Activated CD8-positive, alpha-beta memory T cell treated with anti-CD3 and anti-CD28 coated beads for 1 hour (primary cell): ENCODE measurements around the gene RBFOX1.

ENCODE experiments used
- DNase-seq, 2 donors: peaks; one replicate each; pipeline ENCODE4 v3.0.0-alpha.2; 2020; ENCODE audit warnings: low read depth in 1 of 2; ENCODE audit errors: extremely low read depth in 1 of 2

The RBFOX1 gene

GRCh38 chr16:7333180-7333725 is 608 bp downstream of the RBFOX1 start:
- no peak for DNase-seq

DNA sequence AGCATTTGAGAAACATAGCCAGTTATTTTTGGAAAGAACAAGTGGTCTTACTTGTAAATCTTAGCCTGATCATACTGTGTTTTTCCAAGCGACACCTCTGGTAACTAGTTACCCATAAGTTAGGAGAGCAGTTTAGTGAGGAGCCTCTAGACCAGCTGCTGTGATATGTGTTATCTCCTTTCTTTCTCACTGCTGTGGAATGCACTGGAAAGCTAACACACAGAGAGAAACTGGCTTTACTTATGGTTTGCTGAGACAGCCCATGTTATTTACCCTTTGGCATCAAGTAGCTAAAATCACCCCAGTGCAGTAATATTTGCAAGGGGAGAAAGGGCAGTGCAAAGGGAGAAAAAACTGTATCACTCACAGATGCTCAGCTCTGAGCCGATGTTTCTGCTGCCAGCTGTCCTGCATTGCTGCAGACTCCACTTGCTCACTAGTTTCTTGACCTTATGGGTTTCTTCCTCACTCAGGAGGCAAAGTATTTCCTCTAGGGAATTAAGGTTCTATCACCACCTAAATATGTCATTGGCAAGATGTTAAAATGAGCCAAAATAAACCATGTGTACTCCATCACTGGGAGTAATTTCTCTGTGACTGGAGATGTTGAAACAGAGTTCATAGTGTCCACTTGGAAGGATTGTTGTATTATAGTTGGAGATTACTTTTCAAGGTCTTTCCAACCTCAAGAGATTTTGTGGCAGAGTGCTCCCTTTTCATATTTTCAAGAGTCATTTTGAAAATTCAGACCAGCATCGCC is 2.3 kb downstream of the RBFOX1 start:
- DNase-seq: no peak

GRCh38 chr16:7335991-7336634 is 3.5 kb downstream of the RBFOX1 start:
- DNase-seq: no peak

DNA sequence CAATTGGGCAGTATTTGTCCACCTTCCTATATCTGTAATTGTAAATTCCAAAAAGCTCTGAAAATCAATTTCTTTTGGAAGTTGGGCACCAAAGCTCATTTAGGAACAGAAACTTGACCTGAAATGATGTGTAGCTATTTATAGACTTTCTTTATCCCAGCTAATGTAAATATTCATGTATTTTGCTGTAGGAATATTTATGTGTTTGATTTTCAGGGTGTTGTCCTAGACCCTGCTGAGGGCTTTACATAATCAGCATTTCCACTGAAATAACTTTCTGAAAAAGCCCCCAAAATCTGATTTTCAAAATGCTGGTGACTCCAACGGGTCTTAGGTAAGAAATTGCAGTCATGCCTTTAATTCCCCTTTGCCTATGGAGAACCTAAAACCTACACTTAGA is 4.1 kb downstream of the RBFOX1 start:
- DNase-seq: no peak

DNA sequence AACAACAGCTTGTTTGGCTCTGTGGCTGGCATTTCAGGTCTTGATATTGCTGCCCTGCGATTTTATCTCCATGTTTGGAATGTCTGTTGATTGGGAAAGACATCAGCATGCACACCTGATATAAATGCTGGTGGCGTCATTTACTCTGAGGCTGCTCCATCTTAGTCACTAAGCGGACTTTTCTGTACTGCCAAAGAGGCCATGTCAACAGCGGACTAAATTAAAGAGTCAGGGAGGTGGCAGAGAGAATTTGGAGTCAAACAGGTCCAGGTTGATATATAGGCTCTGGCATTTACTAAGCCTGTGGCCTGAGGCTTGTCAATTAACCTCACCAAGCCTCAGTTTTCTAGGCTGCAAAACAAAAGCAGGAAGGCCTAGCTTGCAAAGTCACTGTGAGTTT is 6.2 kb downstream of the RBFOX1 start:
- no peak for DNase-seq

DNA sequence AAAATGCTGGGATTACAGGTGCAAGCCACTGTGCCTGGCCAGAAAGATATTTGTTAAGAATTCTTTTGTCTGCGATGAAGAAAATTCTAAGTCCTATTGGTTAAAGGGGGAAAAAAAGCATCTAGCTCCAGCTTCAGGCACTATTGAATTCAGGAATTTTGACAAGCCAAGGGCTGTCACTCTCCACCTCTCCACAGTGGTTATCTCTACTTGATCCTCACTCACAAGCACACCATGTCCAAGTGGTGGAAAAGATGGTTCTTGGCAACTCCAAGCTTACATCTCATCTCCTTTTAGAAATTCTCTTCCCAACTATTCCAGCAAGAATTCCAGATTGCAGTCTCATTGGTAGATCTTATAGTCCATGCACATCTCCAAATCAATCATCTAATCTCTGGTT is 7.1 kb downstream of the RBFOX1 start:
- DNase-seq: no peak

DNA sequence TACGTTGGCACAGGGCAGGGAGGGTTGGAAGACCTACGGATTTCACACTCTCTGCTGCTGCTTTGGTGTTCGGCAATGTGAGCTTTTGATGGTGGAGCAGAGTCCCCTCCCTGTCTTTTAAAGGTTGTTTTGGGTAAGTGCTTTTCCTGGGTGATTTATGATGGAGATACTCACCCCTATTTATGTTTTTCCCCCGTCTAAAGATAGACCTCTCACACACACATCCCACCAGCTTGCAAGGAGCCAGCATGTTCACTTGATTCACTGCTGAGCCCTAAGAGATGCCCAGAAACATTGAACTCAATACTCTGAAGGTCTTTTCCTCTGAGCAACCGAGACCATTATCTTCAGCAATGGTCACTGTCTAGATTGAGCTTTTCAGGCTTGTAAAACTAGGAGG is 8.3 kb downstream of the RBFOX1 start:
- no peak for DNase-seq

GRCh38 chr16:7342598-7342997 is 10.0 kb downstream of the RBFOX1 start:
- DNase-seq: no peak

DNA sequence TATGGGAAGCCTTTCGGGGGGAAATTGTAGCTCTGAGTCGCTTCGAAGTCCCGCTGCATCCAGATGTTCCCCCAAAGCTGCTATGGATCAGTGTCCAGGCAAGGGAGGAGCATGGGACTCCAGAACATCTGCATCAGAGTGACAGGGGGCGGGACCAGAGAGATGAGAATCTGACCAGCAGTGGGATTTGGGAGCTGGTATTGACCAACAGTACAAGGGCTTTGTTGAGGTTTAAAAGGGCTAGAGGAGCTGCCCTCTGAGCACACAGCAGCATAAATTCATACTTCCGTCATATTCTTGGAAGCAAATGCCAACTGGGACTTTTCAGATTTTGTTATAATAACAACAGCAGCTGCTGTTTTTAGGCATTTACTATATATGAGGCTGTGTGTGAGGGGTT is 10.6 kb downstream of the RBFOX1 start:
- DNase-seq: no peak

DNA sequence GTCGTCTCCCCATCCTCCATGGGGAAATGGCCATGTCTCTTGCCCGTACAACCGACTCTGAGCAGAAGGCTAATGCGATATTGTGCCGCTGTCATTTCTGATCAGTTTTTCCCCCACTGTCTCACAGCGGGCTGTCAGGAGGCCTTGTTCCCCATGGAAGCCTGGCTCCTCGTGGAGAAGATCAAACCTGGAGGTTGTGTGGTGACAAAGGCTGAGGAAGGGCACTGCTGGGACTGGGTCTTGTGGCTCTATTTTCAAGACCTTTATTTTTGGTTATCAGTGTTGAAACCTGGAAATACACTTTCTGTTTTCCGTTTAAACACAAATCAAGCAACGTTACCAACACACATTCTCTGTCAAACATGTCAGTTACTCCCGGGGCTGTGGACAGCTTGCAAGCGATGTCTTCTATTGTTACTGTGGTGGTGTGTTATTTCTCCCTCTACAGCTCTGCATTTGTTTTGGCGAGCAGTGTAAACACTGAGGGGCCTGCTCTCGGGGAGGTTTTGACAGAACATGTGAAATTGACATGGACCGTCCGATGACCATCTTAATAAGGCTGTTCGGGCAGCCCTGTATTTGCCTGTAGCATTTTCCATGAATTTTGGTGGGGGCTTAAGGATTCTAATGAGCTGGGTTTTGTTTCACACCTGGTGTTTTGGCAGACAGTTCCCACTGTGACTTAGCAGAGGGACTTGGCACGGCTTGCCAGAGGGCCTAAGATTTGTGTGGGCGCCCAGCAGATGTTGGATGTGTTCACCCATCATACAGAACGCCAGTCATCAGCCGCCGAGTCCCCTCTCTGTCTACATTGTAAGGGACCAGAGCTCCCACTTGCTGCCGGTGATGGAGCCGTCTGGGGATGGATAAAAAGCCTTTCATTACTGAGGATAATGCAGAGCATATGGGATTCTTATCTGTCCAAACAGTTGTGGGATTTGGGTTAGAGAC is 12.5 kb downstream of the RBFOX1 start:
- DNase-seq: no peak

GRCh38 chr16:7350806-7351205 is 18.2 kb downstream of the RBFOX1 start:
- DNase-seq: no peak

- no peak for DNase-seq
These were observed 19.2 kb downstream of the RBFOX1 start for GRCh38 chr16:7351610-7352510.

DNA sequence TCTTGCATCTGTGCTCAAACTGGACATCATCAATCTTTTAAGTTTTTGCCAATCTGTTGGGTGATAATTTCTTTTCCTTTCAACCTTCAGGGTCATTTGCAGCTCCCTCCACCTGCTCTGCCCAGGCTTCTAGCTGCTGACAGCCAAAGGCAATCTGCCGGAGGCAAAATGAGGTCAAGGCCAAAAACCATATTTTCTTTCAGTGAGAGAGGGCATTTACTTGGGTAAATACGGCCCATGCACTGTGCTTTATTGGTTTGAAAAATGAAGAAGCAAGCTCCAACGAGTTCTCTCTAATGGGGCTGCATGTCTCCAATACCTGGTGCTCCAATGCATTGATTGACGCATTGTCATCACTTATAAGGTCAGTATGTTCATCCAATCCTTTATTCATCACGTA is 23.1 kb downstream of the RBFOX1 start:
- DNase-seq: no peak

GRCh38 chr16:7361416-7362129 is 28.9 kb downstream of the RBFOX1 start:
- DNase-seq: no peak

DNA sequence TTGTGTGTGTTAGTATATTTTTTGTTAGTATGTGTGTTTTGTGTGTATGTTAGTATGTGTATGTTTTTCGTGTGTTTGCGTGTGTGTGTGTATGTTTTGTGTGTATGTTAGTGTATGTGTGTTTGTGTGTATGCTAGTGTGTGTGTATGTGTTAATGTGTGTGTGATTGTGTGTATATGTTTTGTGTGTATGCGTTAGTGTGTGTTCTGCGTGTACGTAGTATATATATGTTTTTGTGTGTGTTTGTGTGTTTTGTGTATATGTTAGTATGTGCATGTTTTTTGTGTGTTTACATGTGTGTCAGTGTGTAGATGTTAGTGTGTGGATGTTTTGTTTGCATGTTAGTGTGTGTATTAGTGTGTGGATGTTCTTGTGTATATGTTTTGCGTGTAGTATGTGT is 29.6 kb downstream of the RBFOX1 start:
- DNase-seq: no peak

DNA sequence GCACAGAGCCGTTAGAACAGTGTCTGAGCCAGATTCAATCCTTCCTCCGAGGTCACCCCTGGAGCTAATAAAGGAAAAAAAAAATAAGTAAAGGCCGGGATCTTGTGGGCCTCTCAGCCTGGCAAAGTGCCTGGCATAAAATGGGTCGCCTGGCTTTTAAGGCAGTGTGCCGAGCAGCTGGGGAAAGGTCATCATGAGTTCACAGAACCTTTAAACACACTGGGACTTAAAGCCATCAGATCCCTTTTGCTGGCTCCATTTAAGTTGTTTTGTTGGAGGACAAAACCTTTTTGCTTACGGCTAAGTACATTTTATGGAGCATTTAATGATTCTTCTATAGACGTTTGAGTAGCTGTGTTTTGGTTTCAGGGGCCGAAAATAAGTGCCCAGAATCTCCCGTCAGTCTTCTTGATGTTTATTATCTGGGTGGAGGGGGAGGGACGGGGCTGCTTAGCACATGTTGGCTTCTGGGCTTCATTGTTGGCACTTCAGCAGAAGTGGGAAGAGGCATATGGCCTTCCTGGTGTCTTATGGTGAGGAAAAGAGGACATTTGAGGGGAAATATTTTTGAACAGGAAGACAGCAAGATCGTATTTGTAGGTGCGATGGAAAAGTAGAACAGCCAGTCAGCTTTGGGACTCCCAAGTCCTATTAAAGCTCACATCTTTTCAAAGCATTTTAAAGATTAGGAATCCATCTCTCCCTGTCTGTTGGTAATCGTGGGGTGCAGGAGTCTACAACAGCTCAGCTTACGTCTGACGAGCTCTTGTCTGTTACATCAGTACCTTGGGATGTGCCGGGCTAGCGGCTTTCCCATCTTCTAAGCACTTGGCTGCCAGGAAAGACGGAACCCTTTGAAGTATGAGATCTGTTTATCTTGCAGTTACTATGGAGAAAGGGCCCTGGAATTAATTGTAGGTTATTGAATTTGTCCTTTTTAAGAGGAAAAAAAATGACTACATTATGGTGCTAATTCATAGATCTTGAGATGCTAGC is 31.1 kb downstream of the RBFOX1 start:
- DNase-seq: no peak

- no peak for DNase-seq
These were observed 33.4 kb downstream of the RBFOX1 start for GRCh38 chr16:7366041-7366440.
